SK-N-SH treated with all-trans-retinoic acid at 6 μM for 48 hours (cell line): ENCODE data around the gene PAQR6.

Experiments
- ATAC-seq: fragments of 200-7000 bp; cut with Tn5 transposase; 3 replicates; pipeline ENCODE4 v1.9.1; 2020; ENCODE audit warnings: mild to moderate bottlenecking, moderate library complexity
- ARNTL ChIP-seq: fragments of 450-650 bp; formaldehyde crosslinking; IDR thresholded peaks from 2 replicates; pipeline ENCODE4 v1.5.0; 2020; ENCODE audit warnings: low read depth, mild to moderate bottlenecking, moderate library complexity, borderline replicate concordance
- BACH2 ChIP-seq: fragments of 250-450 bp; sonication (Bioruptor Pico); IDR thresholded peaks from 2 replicates; pipeline ENCODE4 v1.9.0; 2021; ENCODE audit warnings: mild to moderate bottlenecking, borderline replicate concordance
- CREB5 ChIP-seq: fragments of 250-450 bp; sonication (Bioruptor Pico); IDR thresholded peaks from 2 replicates; pipeline ENCODE4 v1.5.1; 2020; ENCODE audit warnings: low read depth, mild to moderate bottlenecking, moderate library complexity
- CSDC2 ChIP-seq: fragments of 250-450 bp; sonication (Bioruptor Pico); IDR thresholded peaks from 2 replicates; pipeline ENCODE4 v1.5.0; 2020; ENCODE audit warnings: mild to moderate bottlenecking, moderate library complexity
- CSRNP3 ChIP-seq: fragments of 250-450 bp; sonication (Bioruptor Pico); IDR thresholded peaks from 2 replicates; pipeline ENCODE4 v1.5.1; 2021; ENCODE audit warnings: mild to moderate bottlenecking, moderate library complexity
- ESRRG ChIP-seq: fragments of 250-450 bp; sonication (Bioruptor Pico); IDR thresholded peaks from 2 replicates; pipeline ENCODE4 v1.6.1; 2021; ENCODE audit warnings: mild to moderate bottlenecking
- GLIS3 ChIP-seq: fragments of 250-450 bp; sonication (Bioruptor Pico); IDR thresholded peaks from 2 replicates; pipeline ENCODE4 v1.5.0; 2020; ENCODE audit warnings: mild to moderate bottlenecking, moderate library complexity
- ISL1 ChIP-seq: fragments of 250-450 bp; sonication (Bioruptor Pico); IDR thresholded peaks from 2 replicates; pipeline ENCODE4 v2.1.2; 2022; ENCODE audit warnings: mild to moderate bottlenecking, moderate library complexity
- OSR1 ChIP-seq: fragments of 250-450 bp; sonication (Bioruptor Pico); IDR thresholded peaks from 2 replicates; pipeline ENCODE4 v1.8.0; 2022; ENCODE audit warnings: moderate library complexity, mild to moderate bottlenecking, inconsistent platforms
- PPARA ChIP-seq: fragments of 250-450 bp; sonication (Bioruptor Pico); IDR thresholded peaks from 2 replicates; pipeline ENCODE4 v1.5.0; 2020; ENCODE audit warnings: mild to moderate bottlenecking, borderline replicate concordance
- RARB ChIP-seq: fragments of 250-450 bp; sonication (Bioruptor Pico); IDR thresholded peaks from 2 replicates; pipeline ENCODE4 v1.8.0; 2021; ENCODE audit warnings: mild to moderate bottlenecking, moderate library complexity
- SNAI2 ChIP-seq: fragments of 250-450 bp; sonication (Bioruptor Pico); IDR thresholded peaks from 2 replicates; pipeline ENCODE4 v1.5.0; 2020; ENCODE audit warnings: mild to moderate bottlenecking, moderate library complexity
- TCF4 ChIP-seq: fragments of 250-450 bp; sonication (Bioruptor Pico); IDR thresholded peaks from 2 replicates; pipeline ENCODE4 v1.8.0; 2021; ENCODE audit warnings: mild to moderate bottlenecking, moderate library complexity, borderline replicate concordance
- TOX ChIP-seq: fragments of 250-450 bp; sonication (Bioruptor Pico); IDR thresholded peaks from 2 replicates; pipeline ENCODE4 v1.8.0; 2021; ENCODE audit warnings: mild to moderate bottlenecking, moderate library complexity, borderline replicate concordance
- ZC3H10 ChIP-seq: fragments of 250-450 bp; sonication (Bioruptor Pico); IDR thresholded peaks from 2 replicates; pipeline ENCODE4 v1.5.1; 2021; ENCODE audit warnings: mild to moderate bottlenecking, moderate library complexity
- ZFP3 ChIP-seq: fragments of 250-450 bp; sonication (Bioruptor Pico); IDR thresholded peaks from 2 replicates; pipeline ENCODE4 v1.5.0; 2020; ENCODE audit warnings: mild to moderate bottlenecking, moderate library complexity
- ZFP30 ChIP-seq: fragments of 450-650 bp; formaldehyde crosslinking; IDR thresholded peaks from 2 replicates; pipeline ENCODE4 v1.5.0; 2022; ENCODE audit warnings: mild to moderate bottlenecking, moderate library complexity
- ZNF565 ChIP-seq: fragments of 450-650 bp; formaldehyde crosslinking; conservative IDR thresholded peaks from 2 replicates; pipeline ENCODE4 v1.5.0; 2020; ENCODE audit warnings: low read depth, mild to moderate bottlenecking, moderate library complexity
- ZNF70 ChIP-seq: fragments of 450-650 bp; formaldehyde crosslinking; IDR thresholded peaks from 2 replicates; pipeline ENCODE4 v1.5.0; 2020; ENCODE audit warnings: mild to moderate bottlenecking, moderate library complexity
- ZNF8 ChIP-seq: fragments of 450-650 bp; formaldehyde crosslinking; IDR thresholded peaks from 2 replicates; pipeline ENCODE4 v1.5.0; 2020; ENCODE audit warnings: mild to moderate bottlenecking, moderate library complexity
- TF ChIP-seq, protein P1 (sequence below): fragments of 250-450 bp; sonication (Bioruptor Pico); IDR thresholded peaks from 2 replicates; pipeline ENCODE4 v1.8.0; 2021; ENCODE audit warnings: low read depth, mild to moderate bottlenecking, moderate library complexity, borderline replicate concordance
- TF ChIP-seq, protein P2 (sequence below): fragments of 250-450 bp; sonication (Bioruptor Pico); IDR thresholded peaks from 2 replicates; pipeline ENCODE4 v1.8.0; 2020; ENCODE audit warnings: mild to moderate bottlenecking, moderate library complexity, borderline replicate concordance

Gene PAQR6

DNA sequence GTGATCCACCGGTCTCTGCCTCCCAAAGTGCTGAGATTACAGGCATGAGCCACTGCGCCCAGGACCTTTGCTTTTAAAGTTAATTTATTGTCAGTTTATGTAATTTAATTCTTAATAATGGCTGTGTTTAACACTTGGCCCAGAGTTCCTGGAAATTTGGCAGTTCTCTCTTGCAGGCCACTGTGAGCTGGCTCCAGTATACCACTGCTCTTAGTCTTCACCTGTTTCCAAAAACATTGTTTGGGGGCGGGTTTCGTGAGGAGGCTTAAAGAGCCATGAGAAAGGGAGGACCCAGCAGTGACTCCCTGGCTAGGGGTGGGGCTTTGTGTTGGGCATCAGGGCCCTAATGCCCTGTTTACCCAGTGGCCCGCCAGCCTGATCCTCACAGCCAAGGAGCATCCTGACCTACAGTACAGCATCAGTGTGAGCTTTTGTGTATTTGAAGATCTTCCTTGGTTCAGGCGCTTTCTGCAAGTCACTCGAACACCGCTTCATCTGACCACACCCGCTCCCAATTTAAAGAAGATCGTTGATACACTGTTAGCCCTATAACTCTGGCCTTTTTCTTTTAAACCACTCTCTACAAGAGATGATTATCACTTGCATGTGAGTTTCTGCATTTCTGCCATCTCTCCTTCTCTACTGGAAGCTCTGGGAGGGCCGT lies 17.9 kb downstream of the PAQR6 start:
- ATAC-seq: no peak
- TF ChIP-seq SNAI2 (CRISPR knock-in tag) (no peak), PPARA (CRISPR knock-in tag) (no peak), ZNF565 (CRISPR knock-in tag) (no peak), TOX (CRISPR knock-in tag) (no peak), ZFP3 (no peak), ZFP30 (no peak), ISL1 (CRISPR knock-in tag) (no peak), CSRNP3 (no peak), RARB (CRISPR knock-in tag) (no peak), GLIS3 (CRISPR knock-in tag) (no peak), ARNTL (CRISPR knock-in tag) (no peak), CREB5 (CRISPR knock-in tag) (no peak), CSDC2 (CRISPR knock-in tag) (no peak), ZC3H10 (CRISPR knock-in tag) (no peak), TCF4 (CRISPR knock-in tag) (no peak), ZNF70 (CRISPR knock-in tag) (no peak)
- TF ChIP-seq, protein P1, sequence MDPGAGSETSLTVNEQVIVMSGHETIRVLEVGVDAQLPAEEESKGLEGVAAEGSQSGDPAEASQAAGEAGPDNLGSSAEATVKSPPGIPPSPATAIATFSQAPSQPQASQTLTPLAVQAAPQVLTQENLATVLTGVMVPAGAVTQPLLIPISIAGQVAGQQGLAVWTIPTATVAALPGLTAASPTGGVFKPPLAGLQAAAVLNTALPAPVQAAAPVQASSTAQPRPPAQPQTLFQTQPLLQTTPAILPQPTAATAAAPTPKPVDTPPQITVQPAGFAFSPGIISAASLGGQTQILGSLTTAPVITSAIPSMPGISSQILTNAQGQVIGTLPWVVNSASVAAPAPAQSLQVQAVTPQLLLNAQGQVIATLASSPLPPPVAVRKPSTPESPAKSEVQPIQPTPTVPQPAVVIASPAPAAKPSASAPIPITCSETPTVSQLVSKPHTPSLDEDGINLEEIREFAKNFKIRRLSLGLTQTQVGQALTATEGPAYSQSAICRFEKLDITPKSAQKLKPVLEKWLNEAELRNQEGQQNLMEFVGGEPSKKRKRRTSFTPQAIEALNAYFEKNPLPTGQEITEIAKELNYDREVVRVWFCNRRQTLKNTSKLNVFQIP (CRISPR knock-in tag): no peak

- TF ChIP-seq OSR1 (CRISPR knock-in tag) (no peak), CSRNP3 (no peak), CSDC2 (CRISPR knock-in tag) (no peak), ZNF8 (CRISPR knock-in tag) (no peak), BACH2 (CRISPR knock-in tag) (no peak), ZFP3 (no peak), ESRRG (CRISPR knock-in tag) (no peak), ARNTL (CRISPR knock-in tag) (no peak)
- TF ChIP-seq, protein P2, sequence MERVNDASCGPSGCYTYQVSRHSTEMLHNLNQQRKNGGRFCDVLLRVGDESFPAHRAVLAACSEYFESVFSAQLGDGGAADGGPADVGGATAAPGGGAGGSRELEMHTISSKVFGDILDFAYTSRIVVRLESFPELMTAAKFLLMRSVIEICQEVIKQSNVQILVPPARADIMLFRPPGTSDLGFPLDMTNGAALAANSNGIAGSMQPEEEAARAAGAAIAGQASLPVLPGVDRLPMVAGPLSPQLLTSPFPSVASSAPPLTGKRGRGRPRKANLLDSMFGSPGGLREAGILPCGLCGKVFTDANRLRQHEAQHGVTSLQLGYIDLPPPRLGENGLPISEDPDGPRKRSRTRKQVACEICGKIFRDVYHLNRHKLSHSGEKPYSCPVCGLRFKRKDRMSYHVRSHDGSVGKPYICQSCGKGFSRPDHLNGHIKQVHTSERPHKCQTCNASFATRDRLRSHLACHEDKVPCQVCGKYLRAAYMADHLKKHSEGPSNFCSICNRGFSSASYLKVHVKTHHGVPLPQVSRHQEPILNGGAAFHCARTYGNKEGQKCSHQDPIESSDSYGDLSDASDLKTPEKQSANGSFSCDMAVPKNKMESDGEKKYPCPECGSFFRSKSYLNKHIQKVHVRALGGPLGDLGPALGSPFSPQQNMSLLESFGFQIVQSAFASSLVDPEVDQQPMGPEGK (CRISPR knock-in tag): no peak
- TF ChIP-seq, protein P1 (CRISPR knock-in tag): no peak
- no peak for ATAC-seq
These were observed 19.4 kb downstream of the PAQR6 start for GRCh38 chr1:156228501-156228900.
